GM21737 (cell line): ENCODE data around the gene ZNF585A.
"Not testable (repeated sequence)": the region's sequence is repeated elsewhere in the genome, so short reads cannot be mapped to it uniquely, and the experiment has no call there.

Source experiments
- ATAC-seq: cut with Tn5 transposase; IDR thresholded peaks from one replicate; pipeline ENCODE4 v1.9.1; 2021; ENCODE audit warnings: mild to moderate bottlenecking, moderate library complexity; ENCODE audit not compliant: unreplicated experiment

The ZNF585A gene

GRCh38 chr19:37172368-37173366, at the start of gene ZNF585A:
ZNF585A (minus strand) TSS chr19:37172695; CDS start chr19:37169910, 2,785 bp downstream.
- peak; percentile 98 for ATAC-seq

GRCh38 chr19:37221136-37221535, 48.6 kb upstream of the ZNF585A start:
- ATAC-seq: no peak

- ATAC-seq: no peak
Measured at GRCh38 chr19:37220383-37220782, 47.9 kb upstream of the ZNF585A start.

GRCh38 chr19:37218592-37218935, 46.1 kb upstream of the ZNF585A start:
- no peak for ATAC-seq

GRCh38 chr19:37217775-37218591, 45.5 kb upstream of the ZNF585A start, which contains the start of gene ZNF383:
ZNF383 (plus strand) TSS chr19:37218214; CDS start chr19:37230454, 12,240 bp downstream.
- peak; percentile 86 for ATAC-seq

GRCh38 chr19:37217480-37217774, 44.9 kb upstream of the ZNF585A start:
- no peak for ATAC-seq

GRCh38 chr19:37197768-37198167, 25.3 kb upstream of the ZNF585A start:
- ATAC-seq: no peak

GRCh38 chr19:37197115-37197514, 24.6 kb upstream of the ZNF585A start:
- ATAC-seq: not testable (repeated sequence)

- not testable (repeated sequence) for ATAC-seq
Measured at GRCh38 chr19:37195248-37195647, 22.8 kb upstream of the ZNF585A start.

GRCh38 chr19:37186071-37186470, 13.6 kb upstream of the ZNF585A start:
- ATAC-seq: not testable (repeated sequence)

- no peak for ATAC-seq
Measured at GRCh38 chr19:37165635-37166034, 6.9 kb downstream of the ZNF585A start.

- no peak for ATAC-seq
Measured at GRCh38 chr19:37160153-37160552, 12.3 kb downstream of the ZNF585A start.

- no peak for ATAC-seq
Measured at GRCh38 chr19:37148214-37148613, 24.3 kb downstream of the ZNF585A start.

GRCh38 chr19:37136111-37136510, 36.4 kb downstream of the ZNF585A start:
- no peak for ATAC-seq

- no peak for ATAC-seq
Measured at GRCh38 chr19:37128821-37129177, 43.7 kb downstream of the ZNF585A start.

- no peak for ATAC-seq
Measured at GRCh38 chr19:37127999-37128820, 44.3 kb downstream of the ZNF585A start.

- not testable (repeated sequence) for ATAC-seq
Measured at GRCh38 chr19:37122093-37122492, 50.4 kb downstream of the ZNF585A start.

GRCh38 chr19:37114001-37114400, 58.5 kb downstream of the ZNF585A start:
- ATAC-seq: no peak

- ATAC-seq: not testable (repeated sequence)
Measured at GRCh38 chr19:37111753-37112152, 60.7 kb downstream of the ZNF585A start.

- ATAC-seq: not testable (repeated sequence)
Measured at GRCh38 chr19:37104135-37104534, 68.4 kb downstream of the ZNF585A start.

GRCh38 chr19:37098570-37098969, 73.9 kb downstream of the ZNF585A start:
- no peak for ATAC-seq
